Spleen (tissue), 7 donors: ENCODE measurements around the gene NR0B2.

Experiments
- CTCF ChIP-seq, 11 experiments: fragments of 200-600 bp in 7 of 11; fragments of 450-650 bp in 4 of 11; sonication (generic) in 4 of 11; IDR thresholded peaks in 8 of 11; conservative IDR thresholded peaks in 3 of 11; 1 replicate in 7 of 11; 2 replicates in 4 of 11; pipeline versions ENCODE4 v1.4.0 to v1.8.0; 2016 to 2021; ENCODE audit warnings: antibody characterized with exemption in 11 of 11, inconsistent platforms in 4 of 11, mild to moderate bottlenecking in 1 of 11
- POLR2A ChIP-seq, 3 donors: fragments of 450-650 bp; IDR thresholded peaks; one replicate each; pipeline ENCODE4 v1.5.1; 2017; ENCODE audit warnings: antibody characterized with exemption in 3 of 3, mild to moderate bottlenecking in 1 of 3
- POLR2AphosphoS5 ChIP-seq, 3 donors: sonication (generic); formaldehyde crosslinking; IDR thresholded peaks; one replicate each; pipeline ENCODE4 v1.5.1; 2017; ENCODE audit warnings: antibody characterized with exemption in 3 of 3
- donor health status: DM: no; HTN: no; CAD: no; lungs with moderate emphysema.
- donor health status: DM: no; HTN: no; CAD: no.
- donor health status: DM: no; HTN: no; CAD: no.

GRCh38 chr1:26888231-26888630 is 25.5 kb downstream of the NR0B2 start:
- no peak for TF ChIP-seq CTCF (IDR thresholded peaks at IDR 0.05 in 8 of 11, conservative IDR thresholded peaks at IDR 0.05 in 3 of 11)
- no peak for TF ChIP-seq POLR2A (IDR thresholded peaks at IDR 0.05)
- no peak for TF ChIP-seq POLR2AphosphoS5 (IDR thresholded peaks at IDR 0.05)
